ENCODE results near the gene FGFRL1.

- TF ChIP-seq ZFP82 (CRISPR knock-in tag; IDR thresholded peaks at IDR 0.05; ENCODE audit: borderline replicate concordance): no peak
- no peak for TF ChIP-seq GMEB1 (CRISPR knock-in tag; IDR thresholded peaks at IDR 0.05; ENCODE audit: borderline replicate concordance)
- no peak for TF ChIP-seq PRDM4 (CRISPR knock-in tag; IDR thresholded peaks at IDR 0.05; ENCODE audit: borderline replicate concordance)
- TF ChIP-seq USF2 (IDR thresholded peaks at IDR 0.05; ENCODE audit: low read depth, low read length): no peak
- TF ChIP-seq USF2 (CRISPR knock-in tag; IDR thresholded peaks at IDR 0.05; ENCODE audit: borderline replicate concordance): no peak
- no peak for TF ChIP-seq NFRKB (IDR thresholded peaks at IDR 0.05)
- no peak for TF ChIP-seq HOXA7 (CRISPR knock-in tag; IDR thresholded peaks at IDR 0.05)
- no peak for TF ChIP-seq HMG20A (CRISPR knock-in tag; IDR thresholded peaks at IDR 0.05; ENCODE audit: borderline replicate concordance)
Measured at GRCh38 chr4:965048-965765, 46.2 kb upstream of the FGFRL1 start.

Data from HepG2 (cell line).